H1 (cell line): Measurements from ENCODE around the gene ASCL2. TPM values are rescaled to one million over a fixed set of nuclear protein-coding genes. Genes with fewer than 3 reads are reported as not detected.

Experiments used
- CTCF ChIA-PET: fragments of 300-600 bp; sonication (Branson Sonifier 250); formaldehyde crosslinking; loops from one replicate; lab custom pipeline; 2021; ENCODE audit not compliant: partially characterized antibody; lab: Charles Lee
- POLR2A ChIA-PET: fragments of 300-600 bp; sonication (Branson Sonifier 250); formaldehyde crosslinking; loops from one replicate; lab custom pipeline; 2021; ENCODE audit warnings: inconsistent platforms; ENCODE audit not compliant: partially characterized antibody; lab: Charles Lee
- DNase-seq, 2 experiments: peaks; one replicate each; pipeline versions ENCODE4 v3.0.0 to v3.0.0-alpha.2; 2010 to 2022; ENCODE audit warnings: low spot score in 2 of 2, low read depth in 1 of 2, mixed read lengths in 1 of 2
- FAIRE-seq: peaks from 2 replicates; lab custom pipeline; 2011; peaks lifted over from hg19 to GRCh38; lab: Jason Lieb, UNC
- H2AFZ ChIP-seq: 2 replicates; pipeline ENCODE4 v1.8.1; 2012; ENCODE audit warnings: low read length, inconsistent platforms
- H2AK5ac ChIP-seq: 2 replicates; pipeline ENCODE4 v1.6.1; 2013; ENCODE audit warnings: low read depth, low read length
- H2BK120ac ChIP-seq: replicated peaks from 2 replicates; pipeline ENCODE3; 2013; ENCODE audit warnings: low read depth, low read length, inconsistent platforms
- H2BK12ac ChIP-seq: 2 replicates; pipeline ENCODE4 v1.6.1; 2013; ENCODE audit warnings: low read depth, low read length
- H2BK15ac ChIP-seq: 2 replicates; pipeline ENCODE4 v1.6.1; 2013; ENCODE audit warnings: low read length
- H2BK20ac ChIP-seq: 2 replicates; pipeline ENCODE4 v1.6.1; 2013; ENCODE audit warnings: low read length
- H2BK5ac ChIP-seq: 2 replicates; pipeline ENCODE4 v1.6.1; 2013; ENCODE audit warnings: low read depth, low read length
- H3K14ac ChIP-seq: 2 replicates; pipeline ENCODE4 v1.6.1; 2013; ENCODE audit warnings: inconsistent platforms; ENCODE audit not compliant: insufficient read length
- H3K18ac ChIP-seq: 2 replicates; pipeline ENCODE4 v1.6.1; 2013; ENCODE audit warnings: low read length; ENCODE audit errors: extremely low read depth
- H3K23ac ChIP-seq: 2 replicates; pipeline ENCODE4 v1.6.1; 2013; ENCODE audit warnings: inconsistent platforms; ENCODE audit not compliant: insufficient read length
- H3K23me2 ChIP-seq: 2 replicates; pipeline ENCODE4 v1.6.1; 2013; ENCODE audit warnings: low read depth, low read length
- H3K27ac ChIP-seq: 2 replicates; pipeline ENCODE4 v1.6.1; 2011; ENCODE audit warnings: low read depth, low read length, inconsistent platforms
- H3K27me3 ChIP-seq, 4 experiments: replicated peaks in 1 of 4; 1 replicate in 1 of 4; 2 replicates in 3 of 4; pipeline versions ENCODE4 v1.6.1 to v1.8.1; 2011 to 2013; ENCODE audit warnings: low read length in 3 of 4, mild to moderate bottlenecking in 3 of 4, inconsistent platforms in 2 of 4, mixed read lengths in 2 of 4, moderate library complexity in 1 of 4; ENCODE audit not compliant: control insufficient read depth in 3 of 4, insufficient read depth in 3 of 4; ENCODE audit errors: extremely low read depth in 1 of 4
- H3K36me3 ChIP-seq, 4 experiments: 2 replicates each; pipeline versions ENCODE4 v1.6.1 to v1.8.1; 2011 to 2013; ENCODE audit warnings: mild to moderate bottlenecking in 4 of 4, low read length in 3 of 4, moderate library complexity in 2 of 4, control low read depth in 1 of 4, inconsistent platforms in 1 of 4; ENCODE audit not compliant: insufficient read depth in 4 of 4, control insufficient read depth in 2 of 4
- H3K4ac ChIP-seq: replicated peaks from 2 replicates; pipeline ENCODE3; 2013; ENCODE audit warnings: low read length, low read depth, mixed read lengths, inconsistent platforms; ENCODE audit not compliant: insufficient read length
- H3K4me1 ChIP-seq, 4 experiments: replicated peaks in 1 of 4; 1 replicate in 1 of 4; 2 replicates in 3 of 4; pipeline versions ENCODE4 v1.6.1 to v1.8.1; 2011 to 2013; ENCODE audit warnings: low read length in 3 of 4, inconsistent platforms in 2 of 4, mixed read lengths in 1 of 4; ENCODE audit not compliant: insufficient read depth in 4 of 4, control insufficient read depth in 3 of 4
- H3K4me2 ChIP-seq, 2 experiments: 2 replicates each; pipeline versions ENCODE4 v1.6.1 to v1.8.1; 2011 to 2013; ENCODE audit warnings: low read depth in 2 of 2, low read length in 2 of 2, control low read depth in 1 of 2, inconsistent platforms in 1 of 2, mild to moderate bottlenecking in 1 of 2; ENCODE audit not compliant: insufficient read depth in 1 of 2
- H3K4me3 ChIP-seq, 4 experiments: fragments of 200-600, 300-600 bp in 1 of 4; sonication (generic), shearing (Covaris generic), sonication (Bioruptor Twin) in 1 of 4; 2 replicates each; pipeline versions ENCODE4 v1.5.1 to v1.8.1; 2011 to 2016; ENCODE audit warnings: low read length in 4 of 4, low read depth in 3 of 4, control low read depth in 2 of 4, inconsistent platforms in 2 of 4, mild to moderate bottlenecking in 2 of 4, mixed read lengths in 1 of 4, moderate library complexity in 1 of 4; ENCODE audit not compliant: insufficient read depth in 2 of 4; ENCODE audit errors: extremely low read depth in 1 of 4
- H3K56ac ChIP-seq: replicated peaks from 2 replicates; pipeline ENCODE3; 2013; ENCODE audit warnings: low read depth, mild to moderate bottlenecking, mixed read lengths, low read length, inconsistent platforms; ENCODE audit not compliant: insufficient read length
- H3K79me1 ChIP-seq: 2 replicates; pipeline ENCODE4 v1.6.1; 2013; ENCODE audit warnings: low read depth, low read length, control low read depth
- H3K79me2 ChIP-seq, 2 experiments: 2 replicates each; pipeline versions ENCODE4 v1.6.1 to v1.8.1; 2012 to 2013; ENCODE audit warnings: low read length in 2 of 2, mild to moderate bottlenecking in 2 of 2, inconsistent platforms in 1 of 2; ENCODE audit not compliant: insufficient read depth in 2 of 2, control insufficient read depth in 1 of 2
- H3K9ac ChIP-seq, 4 experiments: replicated peaks in 1 of 4; 1 replicate in 1 of 4; 2 replicates in 3 of 4; pipeline versions ENCODE4 v1.6.1 to v1.8.1; 2011 to 2013; ENCODE audit warnings: low read depth in 3 of 4, low read length in 3 of 4, control low read depth in 2 of 4, mild to moderate bottlenecking in 2 of 4, moderate library complexity in 2 of 4, inconsistent platforms in 1 of 4; ENCODE audit errors: extremely low read depth in 1 of 4
- H3K9me3 ChIP-seq, 2 experiments: 2 replicates each; pipeline versions ENCODE4 v1.6.1 to v1.8.1; 2012 to 2013; ENCODE audit warnings: mild to moderate bottlenecking in 2 of 2, moderate library complexity in 2 of 2, control low read depth in 1 of 2, inconsistent platforms in 1 of 2, low read depth in 1 of 2, low read length in 1 of 2, mixed read lengths in 1 of 2; ENCODE audit not compliant: insufficient read depth in 2 of 2
- H4K20me1 ChIP-seq, 2 experiments: replicated peaks in 1 of 2; 2 replicates each; pipeline versions ENCODE3 to v1.8.1; 2011 to 2013; ENCODE audit warnings: inconsistent platforms in 2 of 2, low read length in 2 of 2, mild to moderate bottlenecking in 1 of 2; ENCODE audit not compliant: insufficient read depth in 2 of 2, control insufficient read depth in 1 of 2
- H4K5ac ChIP-seq: 2 replicates; pipeline ENCODE4 v1.6.1; 2013; ENCODE audit warnings: low read length, low read depth, mixed read lengths, inconsistent platforms; ENCODE audit not compliant: insufficient read length
- H4K8ac ChIP-seq: 2 replicates; pipeline ENCODE4 v1.8.0; 2013; ENCODE audit warnings: mild to moderate bottlenecking, moderate library complexity, low read length, inconsistent platforms; ENCODE audit not compliant: insufficient read depth; ENCODE audit errors: extremely low read depth
- H4K91ac ChIP-seq: replicated peaks from 2 replicates; pipeline ENCODE3; 2013; ENCODE audit warnings: low read length, mixed read lengths, inconsistent platforms; ENCODE audit not compliant: insufficient read length
- ASH2L ChIP-seq: fragments of 200-600, 300-600 bp; sonication (generic); IDR thresholded peaks from one replicate; pipeline ENCODE4 v1.7.1; 2017; ENCODE audit warnings: low read length
- CBX5 ChIP-seq: fragments of 300-800, 300-1000 bp; sonication (generic); IDR thresholded peaks from 2 replicates; pipeline ENCODE4 v1.7.1; 2016; ENCODE audit warnings: antibody characterized with exemption, low read length, low read depth
- CEBPB ChIP-seq: IDR thresholded peaks from 2 replicates; pipeline ENCODE4 v1.6.1; 2012; ENCODE audit warnings: low read depth, low read length
- CHD2 ChIP-seq: IDR thresholded peaks from 2 replicates; pipeline ENCODE4 v1.6.1; 2012; ENCODE audit warnings: low read length, improper control_type of control experiment
- E2F6 ChIP-seq: IDR thresholded peaks from 2 replicates; pipeline ENCODE4 v1.6.1; 2012; ENCODE audit warnings: inconsistent platforms
- GTF2F1 ChIP-seq: IDR thresholded peaks from 2 replicates; pipeline ENCODE4 v1.6.1; 2012; ENCODE audit warnings: low read depth, low read length, improper control_type of control experiment, borderline replicate concordance
- KDM4A ChIP-seq: IDR thresholded peaks from one replicate; pipeline ENCODE4 v1.7.1; 2012; ENCODE audit warnings: low read depth, mild to moderate bottlenecking, moderate library complexity, low read length, inconsistent platforms; ENCODE audit not compliant: severe bottlenecking
- MAFK ChIP-seq: IDR thresholded peaks from 2 replicates; pipeline ENCODE4 v1.6.1; 2012; ENCODE audit warnings: low read depth, mild to moderate bottlenecking, improper control_type of control experiment, low read length
- SP1 ChIP-seq: IDR thresholded peaks from 2 replicates; pipeline ENCODE4 v1.6.1; 2011; ENCODE audit warnings: low read depth, low read length
- SP4 ChIP-seq: IDR thresholded peaks from 2 replicates; pipeline ENCODE4 v1.6.1; 2012; ENCODE audit warnings: low read length, inconsistent platforms
- ZNF274 ChIP-seq: IDR thresholded peaks from 2 replicates; pipeline ENCODE4 v1.7.0; 2012; ENCODE audit warnings: low read length, borderline replicate concordance; ENCODE audit errors: extremely low read depth
- WGBS, 2 experiments: shearing (Covaris generic) in 1 of 2; methylation state at CpG; one replicate each; pipeline versions ENCODE4 v1.1.6 to v1.1.7; 2013 to 2015; ENCODE audit warnings: low lambda C conversion rate in 2 of 2, mixed read lengths in 2 of 2, inconsistent platforms in 1 of 2, low coverage in 1 of 2, missing lambda C conversion rate in 1 of 2; ENCODE audit not compliant: insufficient replicate concordance in 2 of 2, insufficient coverage in 1 of 2, insufficient read length in 1 of 2; ENCODE audit errors: extremely low coverage in 1 of 2, missing lambda C conversion rate in 1 of 2; 5-methylcytosine and 5-hydroxymethylcytosine counted together
- polyA plus RNA-seq, 7 experiments: library from polyadenylated mRNA; depleted of rRNA in 3 of 7; stranded (reverse) in 5 of 7; unstranded in 2 of 7; fragments of >200 nt in 5 of 7; fragments of 200-250 nt in 2 of 7; gene quantifications; 1 replicate in 5 of 7; 2 replicates in 1 of 7; 4 replicates in 1 of 7; pipeline versions ENCODE4 v1.2.1 to v1.2.3, GENCODE V29; 2011 to 2013; ENCODE audit warnings: missing spikeins in 2 of 7, mixed read lengths in 2 of 7
- total RNA-seq: library from RNA; stranded (reverse); fragmentation: NEBNext Ultra II Directional; extraction: Animal tissue kit (Norgen Biotek cat#: 25700); gene quantifications from 2 replicates; pipeline ENCODE4 v1.2.1, GENCODE V29; 2021
- TF ChIP-seq, protein P1 (sequence below): IDR thresholded peaks from 2 replicates; pipeline ENCODE4 v1.6.1; 2011; ENCODE audit warnings: low read depth, mild to moderate bottlenecking, low read length; ENCODE audit not compliant: insufficient read depth

Gene ASCL2
- total and polyA plus RNA-seq, 2 of the 8 experiments (the other 6 are each of a cell fraction or from before 2014, with no cell fraction given) = 0.51 to 0.56 TPM

- H3K18ac ChIP-seq = no peak overlapping the region
- H2AK5ac ChIP-seq = no peak overlapping the region
- H2AFZ ChIP-seq = no peak overlapping the region
- H3K4me1 ChIP-seq = peaks cover 0 to 3% (median 0%) of the 10 kb centered on the region in 4 experiments; a peak in 1 of 7 replicates
- H2BK20ac ChIP-seq = no peak overlapping the region
- no peaks in the 10 kb centered on the region for H3K79me1 ChIP-seq
- no peak overlapping the region for H4K5ac ChIP-seq
- H3K56ac ChIP-seq = no peak overlapping the region
- H3K4me2 ChIP-seq = no peak overlapping the region
- H4K20me1 ChIP-seq = peaks cover 0 to 4% of the 10 kb centered on the region in 2 experiments
- no peak overlapping the region for H2BK12ac ChIP-seq
- no peak overlapping the region for H3K4ac ChIP-seq
- H3K9ac ChIP-seq = no peak overlapping the region
- H4K8ac ChIP-seq = no peak overlapping the region
- H3K23me2 ChIP-seq = no peaks in the 10 kb centered on the region
- no peaks in the 10 kb centered on the region for H3K79me2 ChIP-seq
- no peak overlapping the region for H2BK15ac ChIP-seq
- WGBS, 2 experiments = 78% methylated on average over 15 of the region's 19 CpGs; no CpG with 5 or more reads in 1 of the 2 experiments
- DNase-seq = no peak
- ChIA-PET POLR2A (interaction anchor here (1.0 to 3.0 kb wide), 2 partner anchors 69 to 90 kb away, joined by 4 to 13 read pairs; partner anchors contain the start of gene TSSC4), CTCF (interaction anchor here (0.7 to 4.1 kb wide), 19 partner anchors 9 to 223 kb away, joined by 3 to 39 read pairs (median 3); partner anchors contain the start of genes C11orf21, CD81 and TSPAN32)
- H4K91ac ChIP-seq = no peak overlapping the region
- no peaks in the 10 kb centered on the region for H3K27me3 ChIP-seq
- H3K4me3 ChIP-seq = no peak overlapping the region
- H3K14ac ChIP-seq = no peak overlapping the region
- no peak overlapping the region for H3K23ac ChIP-seq
- no peak for FAIRE-seq
- H3K27ac ChIP-seq = no peak overlapping the region
- no peaks in the 10 kb centered on the region for H3K9me3 ChIP-seq
- no peak overlapping the region for H2BK120ac ChIP-seq
- H2BK5ac ChIP-seq = no peak overlapping the region
- no peaks in the 10 kb centered on the region for H3K36me3 ChIP-seq
- TF ChIP-seq CEBPB (no peak), KDM4A (no peak), ASH2L (no peak), E2F6 (no peak), GTF2F1 (no peak), ZNF274 (no peak), SP1 (no peak), CBX5 (no peak), MAFK (no peak), SP4 (no peak), CHD2 (no peak)
- TF ChIP-seq, protein P1, sequence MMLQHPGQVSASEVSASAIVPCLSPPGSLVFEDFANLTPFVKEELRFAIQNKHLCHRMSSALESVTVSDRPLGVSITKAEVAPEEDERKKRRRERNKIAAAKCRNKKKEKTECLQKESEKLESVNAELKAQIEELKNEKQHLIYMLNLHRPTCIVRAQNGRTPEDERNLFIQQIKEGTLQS = no peak
Measured at GRCh38 chr11:2309251-2310072, 39.1 kb upstream of the ASCL2 start.
